GM18951 (cell line): ENCODE results near the gene CIB4.

Experiments
- POLR2A ChIP-seq: IDR thresholded peaks from 4 replicates; pipeline ENCODE4 v1.6.1; 2011; ENCODE audit warnings: mild to moderate bottlenecking; ENCODE audit not compliant: insufficient read length, insufficient read depth; ENCODE audit errors: extremely low read depth
- in situ Hi-C: fragments of 300-500 bp; cut with MboI; formaldehyde crosslinking; loops from one replicate; pipeline ENCODE4 v1.12.0; 2022; ENCODE audit warnings: low sequenced_read_pairs, mixed read lengths, inconsistent platforms; ENCODE audit not compliant: unreplicated experiment

CIB4 gene

GRCh38 chr2:26541401-26542193 is 99.6 kb downstream of the CIB4 start:
- in situ Hi-C loops: no loop called here
- no peak for TF ChIP-seq POLR2A

- in situ Hi-C loops: no loop called here
- no peak for TF ChIP-seq POLR2A
Measured at GRCh38 chr2:26540961-26541360, 100.2 kb downstream of the CIB4 start.

GRCh38 chr2:26540306-26540705 is 100.9 kb downstream of the CIB4 start:
- in situ Hi-C loops: no loop called here
- TF ChIP-seq POLR2A: no peak

GRCh38 chr2:26537826-26538475 is 103.2 kb downstream of the CIB4 start:
- in situ Hi-C loops: no loop called here
- TF ChIP-seq POLR2A: no peak

GRCh38 chr2:26537069-26537825 is 103.9 kb downstream of the CIB4 start:
- in situ Hi-C loops: no loop called here
- no peak for TF ChIP-seq POLR2A

- TF ChIP-seq POLR2A: no peak
- in situ Hi-C loops: no loop called here
Measured at GRCh38 chr2:26536371-26537068, 104.6 kb downstream of the CIB4 start.

- in situ Hi-C loops: no loop called here
- no peak for TF ChIP-seq POLR2A
Measured at GRCh38 chr2:26535663-26536275, 105.4 kb downstream of the CIB4 start.

- in situ Hi-C loops: no loop called here
Measured at GRCh38 chr2:26534865-26535662, 106.1 kb downstream of the CIB4 start.

GRCh38 chr2:26534098-26534864 is 106.9 kb downstream of the CIB4 start:
- in situ Hi-C loops: no loop called here
- TF ChIP-seq POLR2A: no peak

More at GRCh38 chr2:26534865-26535662, 106.1 kb downstream of the CIB4 start:
- TF ChIP-seq POLR2A: no peak

GRCh38 chr2:26533661-26534060 is 107.5 kb downstream of the CIB4 start:
- TF ChIP-seq POLR2A: no peak
- in situ Hi-C loops: no loop called here
